NCI-H1092 treated with DMSO at 0.1 percent for 48 hours (cell line): Measurements from ENCODE around the gene HMCN2.

Experiments
- DNase-seq: peaks from one replicate; lab custom pipeline; 2025; lab: John Stamatoyannopoulos, UW

The HMCN2 gene

GRCh38 chr9:130471411-130472183, 206.0 kb downstream of the HMCN2 start:
- no peak for DNase-seq

GRCh38 chr9:130472184-130472705, 206.7 kb downstream of the HMCN2 start:
- no peak for DNase-seq

GRCh38 chr9:130473009-130473408, 207.4 kb downstream of the HMCN2 start:
- DNase-seq, result no peak

- no peak for DNase-seq
Observed at GRCh38 chr9:130473566-130473965, 208.0 kb downstream of the HMCN2 start.

GRCh38 chr9:130474106-130474505, 208.5 kb downstream of the HMCN2 start:
- no peak for DNase-seq

GRCh38 chr9:130476151-130476730, 210.7 kb downstream of the HMCN2 start:
- no peak for DNase-seq

- no peak for DNase-seq
Observed at GRCh38 chr9:130477564-130477963, 212.0 kb downstream of the HMCN2 start.

- DNase-seq, result no peak
Observed at GRCh38 chr9:130478152-130478551, 212.6 kb downstream of the HMCN2 start.

GRCh38 chr9:130478736-130479575, 213.4 kb downstream of the HMCN2 start:
- no peak for DNase-seq

GRCh38 chr9:130479587-130479986, 214.0 kb downstream of the HMCN2 start:
- DNase-seq, result no peak

- DNase-seq, result no peak
Observed at GRCh38 chr9:130480673-130481072, 215.1 kb downstream of the HMCN2 start.

- DNase-seq, result no peak
Observed at GRCh38 chr9:130482463-130482862, 216.9 kb downstream of the HMCN2 start.

GRCh38 chr9:130483371-130483971, 217.9 kb downstream of the HMCN2 start:
- no peak for DNase-seq
